ENCODE data around the gene GRIA3. TPM values are rescaled to one million over a fixed set of nuclear protein-coding genes. Genes with fewer than 3 reads are reported as not detected.

GRIA3 gene
- total and polyA plus RNA-seq, 9 donors, result 1.2 to 11.2 (median 4.2) TPM

- Histone ChIP-seq H3K9me3 (no peaks in the 10 kb centered on the region), H3K36me3 (no peaks in the 10 kb centered on the region), H3K4me1 (ENCODE audit: insufficient read depth) (no peaks in the 10 kb centered on the region), H3K4me3 (no peak overlapping the region), H3K27ac (no peak overlapping the region), H3K27me3 (no peaks in the 10 kb centered on the region)
- TF ChIP-seq EP300 (IDR thresholded peaks at IDR 0.05) (no peak), CTCF (IDR thresholded peaks at IDR 0.05) (no peak), POLR2A (IDR thresholded peaks at IDR 0.05) (no peak)
- WGBS, 3 donors, result 45 to 50% (median 46%) methylated on average over 2 of the region's 2 CpGs
- DNase-seq, result no peak
- intact Hi-C loops (cut with DNase I), result no loop called here
Observed at GRCh38 chrX:123475068-123475724, 291.1 kb downstream of the GRIA3 start.

- H3K27ac ChIP-seq, result no peak overlapping the region
- no peak for DNase-seq
- no peaks in the 10 kb centered on the region for H3K27me3 ChIP-seq
- intact Hi-C loops (cut with DNase I), result no loop called here
- H3K9me3 ChIP-seq, result no peaks in the 10 kb centered on the region
- no peak for TF ChIP-seq POLR2A (IDR thresholded peaks at IDR 0.05)
- TF ChIP-seq CTCF (IDR thresholded peaks at IDR 0.05), result no peak
- no peak for TF ChIP-seq EP300 (IDR thresholded peaks at IDR 0.05)
- 24 to 34% (median 25%) methylated on average over 5 of the region's 5 CpGs for WGBS, 3 donors
- no peaks in the 10 kb centered on the region for H3K4me1 ChIP-seq (ENCODE audit: insufficient read depth)
- H3K4me3 ChIP-seq, result no peak overlapping the region
- no peaks in the 10 kb centered on the region for H3K36me3 ChIP-seq
Observed at GRCh38 chrX:123476611-123477219, 292.6 kb downstream of the GRIA3 start.

- H3K4me1 ChIP-seq (ENCODE audit: insufficient read depth), result no peaks in the 10 kb centered on the region
- H3K4me3 ChIP-seq, result no peak overlapping the region
- no peaks in the 10 kb centered on the region for H3K9me3 ChIP-seq
- TF ChIP-seq CTCF (IDR thresholded peaks at IDR 0.05) (no peak), POLR2A (IDR thresholded peaks at IDR 0.05) (no peak), EP300 (IDR thresholded peaks at IDR 0.05) (no peak)
- H3K36me3 ChIP-seq, result no peaks in the 10 kb centered on the region
- intact Hi-C loops (cut with DNase I), result no loop called here
- WGBS, 3 donors, result 82 to 95% (median 87%) methylated on average over 3 of the region's 3 CpGs
- DNase-seq, result no peak
- H3K27me3 ChIP-seq, result no peaks in the 10 kb centered on the region
- no peak overlapping the region for H3K27ac ChIP-seq
Observed at GRCh38 chrX:123477673-123478072, 293.6 kb downstream of the GRIA3 start.

GRCh38 chrX:123481913-123482851 lies 298.1 kb downstream of the GRIA3 start:
- H3K27me3 ChIP-seq, result no peaks in the 10 kb centered on the region
- no peak overlapping the region for H3K4me3 ChIP-seq
- no peak overlapping the region for H3K27ac ChIP-seq
- no peak for DNase-seq
- H3K9me3 ChIP-seq, result no peaks in the 10 kb centered on the region
- WGBS, 3 donors, result 48 to 62% (median 58%) methylated on average over 11 of the region's 11 CpGs
- no peaks in the 10 kb centered on the region for H3K4me1 ChIP-seq (ENCODE audit: insufficient read depth)
- intact Hi-C loops (cut with DNase I), result no loop called here
- TF ChIP-seq POLR2A (IDR thresholded peaks at IDR 0.05), result no peak
- TF ChIP-seq CTCF (IDR thresholded peaks at IDR 0.05), result no peak
- TF ChIP-seq EP300 (IDR thresholded peaks at IDR 0.05), result no peak
- H3K36me3 ChIP-seq, result no peaks in the 10 kb centered on the region
